Measurements from ENCODE around the gene ABHD12B. TPM values are rescaled to one million over a fixed set of nuclear protein-coding genes. Genes with fewer than 3 reads are reported as not detected.
"Not testable (repeated sequence)": the region's sequence is repeated elsewhere in the genome, so short reads cannot be mapped to it uniquely, and the experiment has no call there.

ABHD12B gene
- total RNA-seq, 2 donors from 2014 or later: not detected

GRCh38 chr14:50882932-50883826, 11.3 kb downstream of the ABHD12B start:
- intact Hi-C loops (cut with DNase I): no loop called here
- DNase-seq (ENCODE audit: low spot score): no peak

GRCh38 chr14:50883827-50884197, 12.0 kb downstream of the ABHD12B start:
- intact Hi-C loops (cut with DNase I): no loop called here

GRCh38 chr14:50887476-50887875, 15.6 kb downstream of the ABHD12B start:
- no peak for DNase-seq (ENCODE audit: low spot score)
- intact Hi-C loops (cut with DNase I): no loop called here

More at GRCh38 chr14:50883827-50884197, 12.0 kb downstream of the ABHD12B start:
- DNase-seq (ENCODE audit: low spot score): no peak

GRCh38 chr14:50892255-50892654, 20.4 kb downstream of the ABHD12B start:
- intact Hi-C loops (cut with DNase I): no loop called here
- DNase-seq (ENCODE audit: low spot score): no peak

GRCh38 chr14:50896421-50896820, 24.6 kb downstream of the ABHD12B start:
- DNase-seq (ENCODE audit: low spot score); intact Hi-C loops (cut with DNase I): not testable (repeated sequence)

GRCh38 chr14:50897005-50897404, 25.2 kb downstream of the ABHD12B start:
- DNase-seq (ENCODE audit: low spot score); intact Hi-C loops (cut with DNase I): not testable (repeated sequence)

GRCh38 chr14:50897658-50898175, 25.9 kb downstream of the ABHD12B start:
- intact Hi-C loops (cut with DNase I): no loop called here
- DNase-seq (ENCODE audit: low spot score): no peak

- DNase-seq (ENCODE audit: low spot score): no peak
- intact Hi-C loops (cut with DNase I): no loop called here
These were observed 29.5 kb downstream of the ABHD12B start for GRCh38 chr14:50901361-50901760.

GRCh38 chr14:50904719-50905118, 32.9 kb downstream of the ABHD12B start:
- intact Hi-C loops (cut with DNase I): no loop called here

GRCh38 chr14:50906326-50907065, 34.6 kb downstream of the ABHD12B start:
- intact Hi-C loops (cut with DNase I): no loop called here

More at GRCh38 chr14:50904719-50905118, 32.9 kb downstream of the ABHD12B start:
- DNase-seq (ENCODE audit: low spot score): no peak

GRCh38 chr14:50910495-50911420, 38.9 kb downstream of the ABHD12B start:
- no peak for DNase-seq (ENCODE audit: low spot score)
- intact Hi-C loops (cut with DNase I): no loop called here

More at GRCh38 chr14:50906326-50907065, 34.6 kb downstream of the ABHD12B start:
- no peak for DNase-seq (ENCODE audit: low spot score)

- DNase-seq (ENCODE audit: low spot score): no peak
- intact Hi-C loops (cut with DNase I): no loop called here
These were observed 45.6 kb downstream of the ABHD12B start for GRCh38 chr14:50917449-50917848.

- DNase-seq (ENCODE audit: low spot score); intact Hi-C loops (cut with DNase I): not testable (repeated sequence)
These were observed 47.7 kb downstream of the ABHD12B start for GRCh38 chr14:50919524-50919923.

- intact Hi-C loops (cut with DNase I): loop anchor here in 1 of 2 donors (1.0 kb wide), 1 partner anchor 35 kb away; no protein-coding TSS in a partner anchor
- no peak for DNase-seq (ENCODE audit: low spot score)
These were observed 48.8 kb downstream of the ABHD12B start for GRCh38 chr14:50920482-50921230.

- intact Hi-C loops (cut with DNase I): no loop called here
- DNase-seq (ENCODE audit: low spot score): no peak
These were observed 51.0 kb downstream of the ABHD12B start for GRCh38 chr14:50922803-50923202.

GRCh38 chr14:50924236-50924635, 52.4 kb downstream of the ABHD12B start:
- no peak for DNase-seq (ENCODE audit: low spot score)
- intact Hi-C loops (cut with DNase I): no loop called here

- intact Hi-C loops (cut with DNase I): no loop called here
- no peak for DNase-seq (ENCODE audit: low spot score)
These were observed 53.0 kb downstream of the ABHD12B start for GRCh38 chr14:50924843-50925242.

- no peak for DNase-seq (ENCODE audit: low spot score)
- intact Hi-C loops (cut with DNase I): no loop called here
These were observed 55.1 kb downstream of the ABHD12B start for GRCh38 chr14:50926851-50927386.
